ENCODE results near the gene IGF1R. TPM values are rescaled to one million over a fixed set of nuclear protein-coding genes. Genes with fewer than 3 reads are reported as not detected.

The IGF1R gene
- total RNA-seq, 1 experiment from 2014 or later, result 3.8 TPM

- H3K9me3 ChIP-seq (ENCODE audit: low read length), result no peaks in the 10 kb centered on the region
- DNase-seq (no peak), ATAC-seq (no peak)
- H3F3A ChIP-seq (ENCODE audit: low read length, unreplicated experiment), result no peaks in the 10 kb centered on the region
- no peaks in the 10 kb centered on the region for H4K20me1 ChIP-seq (ENCODE audit: low read length)
- no TSS peak for BruUV-seq (replicated peaks)
- H3K9me2 ChIP-seq (replicated peaks; ENCODE audit: low read length), result no peaks in the 10 kb centered on the region
- no peaks in the 10 kb centered on the region; the same call in 1 of the 2 replicates for H3K36me3 ChIP-seq (ENCODE audit: low read depth, low read length)
- TF ChIP-seq EZH2 (IDR thresholded peaks at IDR 0.05; ENCODE audit: low read length, unreplicated experiment) (no peak), CTCF (conservative IDR thresholded peaks at IDR 0.05; ENCODE audit: low read depth, low read length) (no peak), EZH2phosphoT487 (IDR thresholded peaks at IDR 0.05; ENCODE audit: borderline replicate concordance, low read length) (no peak)
- no peak overlapping the region for H3K4me2 ChIP-seq (ENCODE audit: low read length)
- H3K9ac ChIP-seq (ENCODE audit: low read length), result no peak overlapping the region
- no peaks in the 10 kb centered on the region for H3K27me3 ChIP-seq (ENCODE audit: low read length)
- POLR2A ChIA-PET (ENCODE audit: unreplicated experiment), result no interaction called here
- H3K4me3 ChIP-seq (ENCODE audit: low read length), result no peak overlapping the region
- H2AFZ ChIP-seq (ENCODE audit: low read length), result no peak overlapping the region
- no peaks in the 10 kb centered on the region for H3K79me2 ChIP-seq (ENCODE audit: low read length)
- intact Hi-C loops (cut with micrococcal nuclease), result no loop called here
- CTCF ChIA-PET, result no interaction called here
- peaks cover 10% of the 10 kb centered on the region; the same call in 1 of the 2 replicates for H3K4me1 ChIP-seq (ENCODE audit: insufficient read depth, low read length)
- H3K27ac ChIP-seq (ENCODE audit: low read length), result no peak overlapping the region
These were observed 308.6 kb downstream of the IGF1R start for GRCh38 chr15:98956796-98957553.

- Histone ChIP-seq H3K36me3 (ENCODE audit: low read depth, low read length) (no peaks in the 10 kb centered on the region; the same call in 1 of the 2 replicates), H3K9me2 (replicated peaks; ENCODE audit: low read length) (no peaks in the 10 kb centered on the region), H3K4me1 (ENCODE audit: insufficient read depth, low read length) (0 out of 2 replicates have a peak, but pooled peaks cover 4% of the 10 kb centered on the region), H2AFZ (ENCODE audit: low read length) (no peak overlapping the region), H4K20me1 (ENCODE audit: low read length) (no peaks in the 10 kb centered on the region), H3F3A (ENCODE audit: low read length, unreplicated experiment) (no peaks in the 10 kb centered on the region), H3K4me2 (ENCODE audit: low read length) (no peak overlapping the region), H3K4me3 (ENCODE audit: low read length) (no peak overlapping the region), H3K9ac (ENCODE audit: low read length) (no peak overlapping the region), H3K27me3 (ENCODE audit: low read length) (no peaks in the 10 kb centered on the region), H3K79me2 (ENCODE audit: low read length) (no peaks in the 10 kb centered on the region), H3K9me3 (ENCODE audit: low read length) (no peaks in the 10 kb centered on the region), H3K27ac (ENCODE audit: low read length) (no peak overlapping the region)
- ChIA-PET CTCF (no interaction called here), POLR2A (ENCODE audit: unreplicated experiment) (no interaction called here)
- intact Hi-C loops (cut with micrococcal nuclease), result no loop called here
- no TSS peak for BruUV-seq (replicated peaks)
- TF ChIP-seq EZH2 (IDR thresholded peaks at IDR 0.05; ENCODE audit: low read length, unreplicated experiment) (no peak), EZH2phosphoT487 (IDR thresholded peaks at IDR 0.05; ENCODE audit: borderline replicate concordance, low read length) (no peak), CTCF (conservative IDR thresholded peaks at IDR 0.05; ENCODE audit: low read depth, low read length) (no peak)
- no peak for DNase-seq
- no peak for ATAC-seq
These were observed 309.3 kb downstream of the IGF1R start for GRCh38 chr15:98957655-98958054.

- DNase-seq (no peak), ATAC-seq (no peak)
- Histone ChIP-seq H3K4me1 (ENCODE audit: insufficient read depth, low read length) (no peaks in the 10 kb centered on the region), H3K9ac (ENCODE audit: low read length) (no peak overlapping the region), H3K9me2 (replicated peaks; ENCODE audit: low read length) (no peaks in the 10 kb centered on the region), H3K27ac (ENCODE audit: low read length) (no peak overlapping the region), H3K79me2 (ENCODE audit: low read length) (no peaks in the 10 kb centered on the region), H3F3A (ENCODE audit: low read length, unreplicated experiment) (no peaks in the 10 kb centered on the region), H3K4me2 (ENCODE audit: low read length) (no peak overlapping the region), H3K9me3 (ENCODE audit: low read length) (no peaks in the 10 kb centered on the region), H3K36me3 (ENCODE audit: low read depth, low read length) (no peaks in the 10 kb centered on the region; the same call in 1 of the 2 replicates), H4K20me1 (ENCODE audit: low read length) (no peaks in the 10 kb centered on the region), H2AFZ (ENCODE audit: low read length) (no peak overlapping the region), H3K27me3 (ENCODE audit: low read length) (no peaks in the 10 kb centered on the region), H3K4me3 (ENCODE audit: low read length) (no peak overlapping the region)
- TF ChIP-seq EZH2 (IDR thresholded peaks at IDR 0.05; ENCODE audit: low read length, unreplicated experiment) (no peak), CTCF (conservative IDR thresholded peaks at IDR 0.05; ENCODE audit: low read depth, low read length) (no peak), EZH2phosphoT487 (IDR thresholded peaks at IDR 0.05; ENCODE audit: borderline replicate concordance, low read length) (no peak)
- POLR2A ChIA-PET (ENCODE audit: unreplicated experiment), result no interaction called here
- CTCF ChIA-PET, result no interaction called here
- intact Hi-C loops (cut with micrococcal nuclease), result no loop called here
- no TSS peak for BruUV-seq (replicated peaks)
These were observed 309.7 kb downstream of the IGF1R start for GRCh38 chr15:98958076-98958475.
